MM.1S (cell line): Measurements from ENCODE around the gene TM4SF18.
A peak's percentile ranks its signal among the peaks of the same experiment; 100 is the strongest.

Experiments used
- DNase-seq: peaks from one replicate; pipeline ENCODE4 v3.0.0-alpha.2; 2015
- H2AFZ ChIP-seq: fragments of 300-600 bp; sonication (generic); 2 replicates; pipeline ENCODE4 v1.6.0; 2016; ENCODE audit warnings: antibody characterized with exemption, low read length
- H3F3A ChIP-seq: fragments of 300-600 bp; sonication (generic); 2 replicates; pipeline ENCODE4 v1.6.1; 2016; ENCODE audit warnings: mild to moderate bottlenecking, antibody characterized with exemption, low read length, moderate library complexity, mixed read lengths; ENCODE audit not compliant: insufficient read depth
- H3K27ac ChIP-seq: fragments of 300-600 bp; sonication (generic); 2 replicates; pipeline ENCODE4 v1.5.1; 2016; ENCODE audit warnings: mild to moderate bottlenecking, low read length
- H3K27me3 ChIP-seq: fragments of 300-600 bp; sonication (generic); replicated peaks from 2 replicates; pipeline ENCODE4 v1.6.0; 2016; ENCODE audit warnings: low read length; ENCODE audit not compliant: insufficient read depth
- H3K36me3 ChIP-seq: fragments of 300-600 bp; sonication (generic); replicated peaks from 2 replicates; pipeline ENCODE4 v1.6.1; 2016; ENCODE audit warnings: mild to moderate bottlenecking, low read length, mixed read lengths; ENCODE audit not compliant: insufficient read depth
- H3K4me1 ChIP-seq: fragments of 300-600 bp; sonication (generic); 2 replicates; pipeline ENCODE4 v1.6.1; 2016; ENCODE audit warnings: low read length, mixed read lengths
- H3K4me2 ChIP-seq: fragments of 300-600 bp; sonication (generic); 2 replicates; pipeline ENCODE4 v1.6.0; 2016; ENCODE audit warnings: low read depth, low read length
- H3K4me3 ChIP-seq: fragments of 300-600 bp; sonication (generic); 2 replicates; pipeline ENCODE4 v1.5.1; 2016; ENCODE audit warnings: low read length, mixed read lengths
- H3K79me2 ChIP-seq: fragments of 300-600 bp; sonication (generic); 2 replicates; pipeline ENCODE4 v1.6.1; 2016; ENCODE audit warnings: mixed run types, low read length, mixed read lengths
- H3K9ac ChIP-seq: fragments of 300-600 bp; sonication (generic); 2 replicates; pipeline ENCODE4 v1.6.1; 2016; ENCODE audit warnings: low read length, mixed read lengths
- H3K9me2 ChIP-seq: fragments of 300-600 bp; sonication (generic); replicated peaks from 2 replicates; pipeline ENCODE4 v1.6.1; 2016; ENCODE audit warnings: mild to moderate bottlenecking, low read length, mixed read lengths; ENCODE audit not compliant: insufficient read depth
- H3K9me3 ChIP-seq: fragments of 300-600 bp; sonication (generic); replicated peaks from 2 replicates; pipeline ENCODE4 v1.6.1; 2016; ENCODE audit warnings: mild to moderate bottlenecking, low read length, mixed read lengths; ENCODE audit not compliant: insufficient read depth
- H4K20me1 ChIP-seq: fragments of 300-600 bp; sonication (generic); 2 replicates; pipeline ENCODE4 v1.6.1; 2016; ENCODE audit warnings: mild to moderate bottlenecking, low read length, moderate library complexity, mixed read lengths; ENCODE audit not compliant: insufficient read depth
- CTCF ChIP-seq: fragments of 300-600 bp; sonication (generic); IDR thresholded peaks from 2 replicates; pipeline ENCODE4 v1.5.1; 2016; ENCODE audit warnings: antibody characterized with exemption, low read length, mixed read lengths
- EZH2 ChIP-seq: fragments of 300-600 bp; sonication (generic); optimal IDR thresholded peaks from 2 replicates; pipeline ENCODE3; 2017; ENCODE audit warnings: low read depth, mild to moderate bottlenecking, antibody characterized with exemption, low read length, mixed read lengths
- EZH2phosphoT487 ChIP-seq: fragments of 300-600 bp; sonication (generic); IDR thresholded peaks from 2 replicates; pipeline ENCODE4 v1.6.1; 2018; ENCODE audit warnings: antibody characterized with exemption, low read length

The TM4SF18 gene

GRCh38 chr3:149313542-149313941 lies 19.9 kb downstream of the TM4SF18 start:
- H4K20me1 ChIP-seq: no peaks in the 10 kb centered on the region
- H3K4me2 ChIP-seq: no peak overlapping the region
- H3K9me3 ChIP-seq: no peaks in the 10 kb centered on the region
- H3K36me3 ChIP-seq: no peaks in the 10 kb centered on the region
- H3K4me1 ChIP-seq: peaks cover 11% of the 10 kb centered on the region
- TF ChIP-seq EZH2phosphoT487 (no peak), CTCF (no peak), EZH2 (no peak)
- H3K9me2 ChIP-seq: no peaks in the 10 kb centered on the region
- no peak overlapping the region for H3K9ac ChIP-seq
- no peaks in the 10 kb centered on the region for H3K27me3 ChIP-seq
- H2AFZ ChIP-seq: no peak overlapping the region
- no peaks in the 10 kb centered on the region for H3K79me2 ChIP-seq
- H3K4me3 ChIP-seq: no peak overlapping the region
- H3K27ac ChIP-seq: no peak overlapping the region
- DNase-seq: no peak
- H3F3A ChIP-seq: peaks cover 4% of the 10 kb centered on the region; the same call in 1 of the 2 replicates

- Histone ChIP-seq H2AFZ (0 out of 2 replicates have a peak overlapping the region, but pooled peaks have one; percentile 3), H3F3A (peaks cover 7% of the 10 kb centered on the region; the same call in 1 of the 2 replicates), H3K4me3 (no peak overlapping the region), H3K4me2 (no peak overlapping the region), H3K79me2 (no peaks in the 10 kb centered on the region), H3K4me1 (peaks cover 26% of the 10 kb centered on the region), H4K20me1 (no peaks in the 10 kb centered on the region), H3K9me3 (no peaks in the 10 kb centered on the region), H3K36me3 (no peaks in the 10 kb centered on the region), H3K9me2 (no peaks in the 10 kb centered on the region), H3K27ac (peak overlapping the region; percentile 3; the same call in 1 of the 2 replicates), H3K9ac (no peak overlapping the region), H3K27me3 (no peaks in the 10 kb centered on the region)
- peak; percentile 63 for DNase-seq
- TF ChIP-seq EZH2phosphoT487: no peak
- no peak for TF ChIP-seq EZH2
- no peak for TF ChIP-seq CTCF
These were observed 22.5 kb downstream of the TM4SF18 start for GRCh38 chr3:149310796-149311534.

- no peaks in the 10 kb centered on the region for H3K9me3 ChIP-seq
- no peaks in the 10 kb centered on the region for H3K79me2 ChIP-seq
- no peaks in the 10 kb centered on the region for H4K20me1 ChIP-seq
- no peak for DNase-seq
- TF ChIP-seq EZH2phosphoT487 (no peak), CTCF (no peak), EZH2 (no peak)
- H3K36me3 ChIP-seq: no peaks in the 10 kb centered on the region
- H3K4me1 ChIP-seq: peaks cover 26% of the 10 kb centered on the region
- H3K27ac ChIP-seq: peak overlapping the region; percentile 24; the same call in 1 of the 2 replicates
- peaks cover 7% of the 10 kb centered on the region; the same call in 1 of the 2 replicates for H3F3A ChIP-seq
- H3K9me2 ChIP-seq: no peaks in the 10 kb centered on the region
- H2AFZ ChIP-seq: peak overlapping the region; percentile 55; the same call in 1 of the 2 replicates
- peak overlapping the region; percentile 65; the same call in 1 of the 2 replicates for H3K4me2 ChIP-seq
- no peaks in the 10 kb centered on the region for H3K27me3 ChIP-seq
- no peak overlapping the region for H3K4me3 ChIP-seq
- no peak overlapping the region for H3K9ac ChIP-seq
These were observed 26.0 kb downstream of the TM4SF18 start for GRCh38 chr3:149307435-149307783.
